GM12878 (cell line): ENCODE measurements around the gene UAP1L1. TPM values are rescaled to one million over a fixed set of nuclear protein-coding genes. Genes with fewer than 3 reads are reported as not detected.

Source experiments
- ATAC-seq: fragments of 200-7000 bp; cut with Tn5 transposase; 3 replicates; pipeline ENCODE4 v1.9.1; 2020; ENCODE audit warnings: mild to moderate bottlenecking, moderate library complexity
- BruUV-seq: library from RNA; stranded (reverse); fragments of 400-500 nt; replicated peaks from 2 replicates; lab custom pipeline; 2021; lab: Mats Ljungman, UMichigan
- CTCF ChIA-PET: fragments of 300-600 bp; sonication (Branson Sonifier 250); formaldehyde crosslinking; extraction: SDS; loops from one replicate; lab custom pipeline; 2021; ENCODE audit warnings: inconsistent platforms; lab: Yijun Ruan, JAX
- POLR2A ChIA-PET: fragments of 350-600 bp; formaldehyde crosslinking; extraction: SDS; loops from one replicate; lab custom pipeline; 2021; ENCODE audit warnings: inconsistent platforms; lab: Charles Lee
- RAD21 ChIA-PET: fragments of 300-600 bp; sonication (Branson Sonifier 250); formaldehyde crosslinking; loops from one replicate; lab custom pipeline; 2023; ENCODE audit warnings: antibody characterized with exemption; ENCODE audit not compliant: unreplicated experiment; lab: Charles Lee
- SMC1A ChIA-PET: fragments of 300-600 bp; sonication (Branson Sonifier 250); formaldehyde crosslinking; loops from one replicate; lab custom pipeline; 2023; ENCODE audit not compliant: unreplicated experiment, uncharacterized antibody; lab: Charles Lee
- DNase-seq: peaks from one replicate; pipeline ENCODE4 v3.0.0-alpha.2; 2011; ENCODE audit warnings: low read depth, low spot score
- FAIRE-seq: peaks from 3 replicates; lab custom pipeline; 2011; peaks lifted over from hg19 to GRCh38; lab: Jason Lieb, UNC
- H2AFZ ChIP-seq: 2 replicates; pipeline ENCODE4 v1.6.0; 2011; ENCODE audit warnings: low read depth, low read length, control low read depth; ENCODE audit not compliant: control insufficient read depth
- H3K27ac ChIP-seq: 2 replicates; pipeline ENCODE4 v1.5.1; 2011; ENCODE audit warnings: control low read depth; ENCODE audit not compliant: control insufficient read depth, insufficient read depth
- H3K27me3 ChIP-seq, 2 experiments: replicated peaks in 1 of 2; 2 replicates each; pipeline versions ENCODE4 v1.6.0 to v1.6.1; 2011; ENCODE audit warnings: low read length in 1 of 2; ENCODE audit not compliant: control insufficient read depth in 2 of 2, insufficient read depth in 2 of 2
- H3K36me3 ChIP-seq, 2 experiments: 2 replicates each; pipeline ENCODE4 v1.5.1; 2011; ENCODE audit warnings: low read length in 1 of 2; ENCODE audit not compliant: control insufficient read depth in 2 of 2, insufficient read depth in 2 of 2
- H3K4me1 ChIP-seq: 2 replicates; pipeline ENCODE4 v1.6.1; 2011; ENCODE audit warnings: mild to moderate bottlenecking, low read length, moderate library complexity, mixed read lengths; ENCODE audit not compliant: control insufficient read depth, insufficient read depth
- H3K4me2 ChIP-seq: 2 replicates; pipeline ENCODE4 v1.6.0; 2011; ENCODE audit warnings: control low read depth; ENCODE audit not compliant: control insufficient read depth, insufficient read depth
- H3K4me3 ChIP-seq: fragments of 200-600 bp; sonication (generic); 2 replicates; pipeline ENCODE4 v1.5.1; 2016
- H3K79me2 ChIP-seq: 2 replicates; pipeline ENCODE4 v1.6.0; 2011; ENCODE audit warnings: low read length; ENCODE audit not compliant: control insufficient read depth, insufficient read depth
- H3K9ac ChIP-seq: 2 replicates; pipeline ENCODE4 v1.8.0; 2011; ENCODE audit warnings: low read length, control low read depth, mixed read lengths; ENCODE audit not compliant: control insufficient read depth, insufficient read depth
- H3K9me3 ChIP-seq: replicated peaks from 3 replicates; pipeline ENCODE4 v1.5.1; 2011; ENCODE audit warnings: mild to moderate bottlenecking, low read length; ENCODE audit not compliant: control insufficient read depth, insufficient read depth
- H4K20me1 ChIP-seq: 2 replicates; pipeline ENCODE4 v1.6.0; 2011; ENCODE audit not compliant: control insufficient read depth, insufficient read depth
- POLR2A ChIP-seq: IDR thresholded peaks from 2 replicates; pipeline ENCODE4 v1.6.1; 2011; ENCODE audit warnings: low read depth, mild to moderate bottlenecking, low read length
- RELA ChIP-seq: fragments of 450-650 bp; IDR thresholded peaks from 2 replicates; pipeline ENCODE4 v1.8.0; 2014; ENCODE audit warnings: borderline replicate concordance; ENCODE audit not compliant: partially characterized antibody
- SPI1 ChIP-seq: IDR thresholded peaks from 2 replicates; pipeline ENCODE4 v1.6.1; 2011; ENCODE audit warnings: low read depth, mild to moderate bottlenecking, low read length, moderate library complexity, borderline replicate concordance; ENCODE audit not compliant: insufficient read depth
- TARDBP ChIP-seq: IDR thresholded peaks from 2 replicates; pipeline ENCODE4 v1.6.1; 2016; ENCODE audit warnings: borderline replicate concordance
- YBX1 ChIP-seq: fragments of 450-650 bp; IDR thresholded peaks from 2 replicates; pipeline ENCODE4 v1.6.1; 2016; ENCODE audit warnings: antibody characterized with exemption
- ZNF274 ChIP-seq: IDR thresholded peaks from one replicate; pipeline ENCODE4 v1.8.0; 2011; ENCODE audit not compliant: insufficient read length, insufficient read depth
- WGBS: methylation state at CpG from one replicate; pipeline ENCODE4 v1.1.6; 2016; ENCODE audit warnings: low lambda C conversion rate; ENCODE audit not compliant: insufficient replicate concordance, insufficient coverage; ENCODE audit errors: missing lambda C conversion rate; 5-methylcytosine and 5-hydroxymethylcytosine counted together
- in situ Hi-C: fragments of 300-500 bp; cut with MboI; formaldehyde crosslinking; loops from 9 replicates; pipeline ENCODE4 v1.14.3; 2018; ENCODE audit warnings: mixed read lengths
- intact Hi-C: fragments of 100-400 bp; cut with micrococcal nuclease; formaldehyde crosslinking; loops from one replicate; pipeline ENCODE4 v1.14.2; 2022; ENCODE audit not compliant: unreplicated experiment
- polyA plus RNA-seq, 11 experiments: library from polyadenylated mRNA; depleted of rRNA in 4 of 11; unstranded in 6 of 11; stranded (reverse) in 5 of 11; fragments of >200 nt; fragmentation: Nextera tagmentation in 4 of 11; fragmentation: Illumina TruSeq in 1 of 11; extraction: Ambion mirVana in 4 of 11; extraction: Trizol in 1 of 11; gene quantifications; 1 replicate in 1 of 11; 2 replicates in 10 of 11; pipeline versions ENCODE4 v1.2.1 to v1.2.3, GENCODE V29; 2011 to 2016; ENCODE audit warnings: inconsistent platforms in 2 of 11, missing spikeins in 2 of 11, low read depth in 1 of 11
- total RNA-seq, 4 experiments: library from RNA; depleted of rRNA in 3 of 4; stranded (reverse); fragments of >200 nt in 3 of 4; fragmentation: Illumina TruSeq in 1 of 4; extraction: Trizol in 1 of 4; gene quantifications; 2 replicates each; pipeline versions ENCODE4 v1.2.1 to v1.2.3, GENCODE V29; 2013 to 2021

Gene UAP1L1
- total and polyA plus RNA-seq, 10 of the 15 experiments (the other 5 are each of a cell fraction or from before 2014, with no cell fraction given), result 0.29 to 15.7 (median 5.8) TPM

DNA sequence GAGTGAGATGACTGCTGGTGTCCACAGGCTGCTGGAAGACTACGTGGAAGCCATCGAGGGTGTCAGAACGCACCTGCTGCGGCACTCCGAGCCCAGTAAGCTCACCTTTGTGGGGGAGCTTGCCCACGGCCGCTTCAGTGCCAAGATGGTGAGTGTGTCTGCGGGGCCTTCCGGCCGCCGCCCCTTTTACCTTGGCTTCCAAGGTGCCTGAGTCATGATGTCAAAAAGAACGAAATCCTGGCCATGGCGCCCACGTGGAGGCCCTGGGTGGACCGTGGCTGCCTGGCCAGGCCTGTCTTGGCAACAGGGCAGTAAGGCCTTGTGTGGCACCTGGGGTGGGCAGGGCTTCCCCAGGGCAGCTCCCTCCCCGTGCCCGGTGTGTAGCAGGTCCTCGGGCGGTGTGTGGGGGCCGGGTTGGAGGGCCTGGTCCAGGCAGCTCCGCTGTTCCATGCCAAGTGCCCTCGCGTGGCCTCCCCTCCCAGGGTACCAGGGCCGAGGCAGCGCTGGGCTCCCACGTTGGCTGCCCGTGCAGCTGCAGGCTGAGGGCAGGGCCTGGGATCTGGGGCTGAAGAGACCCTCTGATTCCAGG lies 29.4 kb downstream of the UAP1L1 start:
- intact Hi-C loops, result no loop called here
- H4K20me1 ChIP-seq, result no peaks in the 10 kb centered on the region; the same call in 1 of the 2 replicates
- CTCF ChIA-PET, result no interaction called here
- WGBS, result 97% methylated on average over 24 of the region's 27 CpGs
- DNase-seq (no peak), ATAC-seq (no peak)
- no peaks in the 10 kb centered on the region for H3K4me1 ChIP-seq
- H3K79me2 ChIP-seq, result no peaks in the 10 kb centered on the region; the same call in 1 of the 2 replicates
- H3K9me3 ChIP-seq, result peaks cover 15% of the 10 kb centered on the region; the same call in 2 of the 3 replicates
- no peak overlapping the region for H3K4me2 ChIP-seq
- H2AFZ ChIP-seq, result no peak overlapping the region
- in situ Hi-C loops, result no loop called here
- no peak overlapping the region for H3K9ac ChIP-seq
- BruUV-seq, result no TSS peak
- H3K27ac ChIP-seq, result no peak overlapping the region
- POLR2A ChIA-PET, result no interaction called here
- TF ChIP-seq RELA, result no peak
- no peak for TF ChIP-seq YBX1
- TF ChIP-seq ZNF274, result no peak
- TF ChIP-seq, all 136 proteins: peak for 0
- RAD21 ChIA-PET, result interaction anchor here (1.1 kb wide), 1 partner anchor 20 kb away, joined by 3 read pairs; the partner anchor contains the start of gene MAN1B1
- no peak for FAIRE-seq
- H3K27me3 ChIP-seq, result no peaks in the 10 kb centered on the region
- SMC1A ChIA-PET, result no interaction called here
- peaks cover 21 to 65% of the 10 kb centered on the region in 2 experiments; a peak in 3 of 4 replicates for H3K36me3 ChIP-seq
- H3K4me3 ChIP-seq, result no peak overlapping the region

DNA sequence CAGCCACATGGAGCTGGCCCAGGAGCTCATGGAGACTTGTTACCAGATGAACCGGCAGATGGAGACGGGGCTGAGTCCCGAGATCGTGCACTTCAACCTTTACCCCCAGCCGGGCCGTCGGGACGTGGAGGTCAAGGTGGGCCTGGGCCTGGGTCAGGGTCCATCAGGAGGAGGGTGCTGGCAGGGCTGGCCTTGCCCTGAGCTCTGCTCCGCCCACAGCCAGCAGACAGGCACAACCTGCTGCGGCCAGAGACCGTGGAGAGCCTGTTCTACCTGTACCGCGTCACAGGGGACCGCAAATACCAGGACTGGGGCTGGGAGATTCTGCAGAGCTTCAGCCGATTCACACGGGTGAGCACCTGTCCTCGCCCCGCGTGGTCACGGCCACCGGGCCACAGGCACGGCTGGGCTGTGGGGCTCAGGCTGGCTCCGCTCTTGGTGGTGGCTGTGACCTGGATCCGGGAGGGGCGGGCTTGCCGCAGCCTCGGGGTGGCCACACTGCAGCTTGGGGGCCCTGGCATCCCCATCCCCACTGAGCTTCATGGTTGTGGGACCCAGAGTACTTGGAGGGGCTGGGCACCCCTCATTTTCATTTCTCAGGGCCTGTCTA lies 30.1 kb downstream of the UAP1L1 start:
- ChIA-PET RAD21 (interaction anchor here (1.1 kb wide), 1 partner anchor 21 kb away, joined by 3 read pairs; the partner anchor contains the start of gene MAN1B1), POLR2A (no interaction called here)
- BruUV-seq, result no TSS peak

More for the DNA sequence above, 30.1 kb downstream of the UAP1L1 start:
- ATAC-seq, result no peak
- TF ChIP-seq TARDBP (no peak), SPI1 (no peak), POLR2A (peak; percentile 13; the same call in 1 of the 2 replicates)
- ChIA-PET SMC1A (no interaction called here), CTCF (interaction anchor here (0.5 kb wide), 1 partner anchor 315 kb away, joined by 3 read pairs; the partner anchor contains the start of gene EXD3)
- 86% methylated on average over 27 of the region's 27 CpGs for WGBS
- no peak overlapping the region for H3K4me3 ChIP-seq
- in situ Hi-C loops, result no loop called here
- no peak overlapping the region for H3K4me2 ChIP-seq
- H3K9ac ChIP-seq, result no peak overlapping the region
- peaks cover 15 to 63% of the 10 kb centered on the region in 2 experiments; a peak in 3 of 4 replicates for H3K36me3 ChIP-seq
- no peak for DNase-seq
- no peaks in the 10 kb centered on the region; the same call in 1 of the 2 replicates for H3K79me2 ChIP-seq
- no peaks in the 10 kb centered on the region for H3K4me1 ChIP-seq
- no peak overlapping the region for H3K27ac ChIP-seq
- no peaks in the 10 kb centered on the region for H3K27me3 ChIP-seq
- H3K9me3 ChIP-seq, result peaks cover 8% of the 10 kb centered on the region; the same call in 2 of the 3 replicates
- intact Hi-C loops, result no loop called here
- H4K20me1 ChIP-seq, result no peaks in the 10 kb centered on the region; the same call in 1 of the 2 replicates
- no peak overlapping the region for H2AFZ ChIP-seq
- no peak for FAIRE-seq
